ENCODE results near the gene SEMA3B.

- no peak for TF ChIP-seq IRF1 (CRISPR knock-in tag; IDR thresholded peaks at IDR 0.05)
- TF ChIP-seq MYBL2 (CRISPR knock-in tag; IDR thresholded peaks at IDR 0.05), result no peak
- TF ChIP-seq CTCF (IDR thresholded peaks at IDR 0.05), result no peak
- TF ChIP-seq ZNF138 (CRISPR knock-in tag; conservative IDR thresholded peaks at IDR 0.05), result no peak
- no peak for TF ChIP-seq ZNF232 (CRISPR knock-in tag; IDR thresholded peaks at IDR 0.05)
- no peak for TF ChIP-seq TEAD1 (CRISPR knock-in tag; IDR thresholded peaks at IDR 0.05)
- TF ChIP-seq E2F4 (CRISPR knock-in tag; IDR thresholded peaks at IDR 0.05; ENCODE audit: borderline replicate concordance, low read depth), result no peak
Measured at GRCh38 chr3:50297896-50298725, 29.2 kb downstream of the SEMA3B start.
